IMR-90 (cell line): ENCODE measurements around the gene PBRM1. TPM values are rescaled to one million over a fixed set of nuclear protein-coding genes. Genes with fewer than 3 reads are reported as not detected.

ENCODE experiments used
- ATAC-seq: fragments of 200-7000 bp; cut with Tn5 transposase; 2 replicates; pipeline ENCODE4 v1.9.1; 2020; ENCODE audit warnings: low read depth, mild to moderate bottlenecking, moderate library complexity
- BruUV-seq: library from RNA; stranded (reverse); fragments of 400-500 nt; replicated peaks from 2 replicates; lab custom pipeline; 2021; lab: Mats Ljungman, UMichigan
- CTCF ChIA-PET: fragments of 300-600 bp; formaldehyde crosslinking; extraction: SDS; loops from one replicate; lab custom pipeline; 2021; ENCODE audit warnings: antibody characterized with exemption; lab: Yijun Ruan, JAX
- POLR2A ChIA-PET: fragments of 300-600 bp; sonication (Branson Sonifier 250); formaldehyde crosslinking; loops from one replicate; lab custom pipeline; 2022; ENCODE audit warnings: antibody characterized with exemption; ENCODE audit not compliant: unreplicated experiment; lab: Charles Lee
- DNase-seq: peaks from one replicate; pipeline ENCODE4 v3.0.0; 2013
- H2AFZ ChIP-seq: replicated peaks from 2 replicates; pipeline ENCODE3; 2013; ENCODE audit warnings: low read length, mild to moderate bottlenecking; ENCODE audit not compliant: poor library complexity
- H2AK5ac ChIP-seq: 2 replicates; pipeline ENCODE4 v1.6.1; 2013; ENCODE audit warnings: low read depth, low read length, inconsistent platforms
- H2AK9ac ChIP-seq: replicated peaks from 2 replicates; pipeline ENCODE3; 2013; ENCODE audit warnings: mild to moderate bottlenecking, low read depth, low read length, moderate library complexity; ENCODE audit not compliant: poor library complexity
- H2BK120ac ChIP-seq: 2 replicates; pipeline ENCODE4 v1.6.1; 2013; ENCODE audit warnings: low read depth, low read length, inconsistent platforms
- H2BK15ac ChIP-seq: 3 replicates; pipeline ENCODE4 v1.6.1; 2013; ENCODE audit warnings: low read depth, low read length, inconsistent platforms
- H2BK20ac ChIP-seq: 2 replicates; pipeline ENCODE4 v1.6.1; 2013; ENCODE audit warnings: low read depth, mild to moderate bottlenecking, inconsistent platforms, low read length, moderate library complexity
- H2BK5ac ChIP-seq: 2 replicates; pipeline ENCODE4 v1.6.1; 2013; ENCODE audit warnings: mild to moderate bottlenecking, low read depth, low read length, inconsistent platforms; ENCODE audit not compliant: poor library complexity, severe bottlenecking
- H3K14ac ChIP-seq: replicated peaks from 2 replicates; pipeline ENCODE4 v1.6.1; 2013; ENCODE audit warnings: low read depth, low read length, inconsistent platforms
- H3K18ac ChIP-seq: 2 replicates; pipeline ENCODE4 v1.6.1; 2013; ENCODE audit warnings: low read depth, low read length, control low read depth
- H3K23ac ChIP-seq: 2 replicates; pipeline ENCODE4 v1.6.1; 2013; ENCODE audit warnings: low read depth, low read length, inconsistent platforms
- H3K27ac ChIP-seq: 2 replicates; pipeline ENCODE4 v1.5.1; 2013; ENCODE audit warnings: mild to moderate bottlenecking, control low read depth, low read length; ENCODE audit not compliant: insufficient read depth
- H3K27me3 ChIP-seq: 2 replicates; pipeline ENCODE4 v1.6.1; 2013; ENCODE audit warnings: low read length; ENCODE audit not compliant: control insufficient read depth, insufficient read depth
- H3K36me3 ChIP-seq: 2 replicates; pipeline ENCODE4 v1.6.1; 2013; ENCODE audit warnings: low read length, mixed read lengths; ENCODE audit not compliant: control insufficient read depth, insufficient read depth
- H3K4ac ChIP-seq: 2 replicates; pipeline ENCODE4 v1.6.1; 2013; ENCODE audit warnings: low read depth, low read length, inconsistent platforms
- H3K4me1 ChIP-seq: 2 replicates; pipeline ENCODE4 v1.6.1; 2013; ENCODE audit warnings: low read length, mixed read lengths; ENCODE audit not compliant: control insufficient read depth, insufficient read depth
- H3K4me2 ChIP-seq: 2 replicates; pipeline ENCODE4 v1.6.1; 2013; ENCODE audit warnings: low read depth, mild to moderate bottlenecking, control low read depth, low read length, moderate library complexity
- H3K4me3 ChIP-seq: 2 replicates; pipeline ENCODE4 v1.5.1; 2013; ENCODE audit warnings: low read depth, mild to moderate bottlenecking, control low read depth, low read length, moderate library complexity; ENCODE audit not compliant: insufficient read depth
- H3K56ac ChIP-seq: 2 replicates; pipeline ENCODE4 v1.6.1; 2013; ENCODE audit warnings: low read length, inconsistent platforms; ENCODE audit not compliant: insufficient read depth; ENCODE audit errors: extremely low read depth
- H3K79me1 ChIP-seq, 2 experiments: 2 replicates each; pipeline ENCODE4 v1.6.1; 2013; ENCODE audit warnings: low read length in 2 of 2, inconsistent platforms in 1 of 2, low read depth in 1 of 2
- H3K9ac ChIP-seq: 2 replicates; pipeline ENCODE4 v1.6.1; 2013; ENCODE audit warnings: low read depth, low read length, control low read depth
- H3K9me1 ChIP-seq: 2 replicates; pipeline ENCODE4 v1.6.1; 2013; ENCODE audit warnings: low read length, inconsistent platforms; ENCODE audit not compliant: insufficient read depth
- H3K9me3 ChIP-seq: 2 replicates; pipeline ENCODE4 v1.6.1; 2013; ENCODE audit warnings: low read length; ENCODE audit not compliant: control insufficient read depth, insufficient read depth
- H4K20me1 ChIP-seq: 2 replicates; pipeline ENCODE4 v1.6.1; 2013; ENCODE audit warnings: low read length, inconsistent platforms; ENCODE audit not compliant: insufficient read depth
- H4K5ac ChIP-seq: 2 replicates; pipeline ENCODE4 v1.6.1; 2013; ENCODE audit warnings: mild to moderate bottlenecking, low read depth, low read length, control low read depth
- H4K8ac ChIP-seq, 2 experiments: 2 replicates each; pipeline ENCODE4 v1.6.1; 2013; ENCODE audit warnings: low read depth in 2 of 2, low read length in 2 of 2, control low read depth in 1 of 2, inconsistent platforms in 1 of 2
- H4K91ac ChIP-seq: 2 replicates; pipeline ENCODE4 v1.6.1; 2013; ENCODE audit warnings: low read depth, low read length, inconsistent platforms; ENCODE audit not compliant: insufficient read depth
- CHD1 ChIP-seq: IDR thresholded peaks from 2 replicates; pipeline ENCODE4 v1.6.1; 2012; ENCODE audit warnings: low read depth, low read length, improper control_type of control experiment
- MAZ ChIP-seq: IDR thresholded peaks from 2 replicates; pipeline ENCODE4 v1.6.1; 2012; ENCODE audit warnings: low read depth, mild to moderate bottlenecking, low read length, improper control_type of control experiment, moderate library complexity, borderline replicate concordance
- NFE2L2 ChIP-seq: fragments of 150-350 bp; IDR thresholded peaks from 2 replicates; pipeline ENCODE4 v1.6.1; 2016; ENCODE audit warnings: low read depth, mild to moderate bottlenecking, low read length
- POLR2A ChIP-seq: IDR thresholded peaks from 2 replicates; pipeline ENCODE4 v1.6.1; 2012; ENCODE audit warnings: mild to moderate bottlenecking, low read depth, low read length
- RAD21 ChIP-seq: IDR thresholded peaks from 2 replicates; pipeline ENCODE4 v1.6.1; 2012; ENCODE audit warnings: low read length, improper control_type of control experiment
- RFX5 ChIP-seq: IDR thresholded peaks from 2 replicates; pipeline ENCODE4 v1.8.0; 2012; ENCODE audit warnings: low read depth, mild to moderate bottlenecking, low read length, moderate library complexity
- WGBS, 2 experiments: methylation state at CpG; one replicate each; pipeline versions ENCODE4 v1.1.5 to v1.1.7; 2013; ENCODE audit warnings: missing lambda C conversion rate in 2 of 2; ENCODE audit not compliant: insufficient read length in 1 of 2; ENCODE audit errors: extremely low coverage in 2 of 2; 5-methylcytosine and 5-hydroxymethylcytosine counted together
- dilution Hi-C: fragments of 300-500 bp; cut with HindIII; formaldehyde crosslinking; loops from one replicate; pipeline ENCODE4 v1.14.3; 2018; ENCODE audit warnings: low sequenced_read_pairs; ENCODE audit not compliant: unreplicated experiment
- in situ Hi-C: fragments of 300-500 bp; cut with MboI; formaldehyde crosslinking; loops from 3 replicates; pipeline ENCODE4 v1.14.3; 2019; ENCODE audit warnings: low sequenced_read_pairs, inconsistent platforms, mixed read lengths
- intact Hi-C: fragments of 100-400 bp; cut with micrococcal nuclease; formaldehyde crosslinking; loops from 2 replicates; pipeline ENCODE4 v1.10.0; 2022
- polyA plus RNA-seq, 3 experiments: library from polyadenylated mRNA; depleted of rRNA; stranded (reverse); fragments of >200 nt; gene quantifications; 2 replicates each; pipeline ENCODE4 v1.2.3, GENCODE V29; 2012; ENCODE audit warnings: low replicate concordance in 1 of 3
- total RNA-seq: library from RNA; depleted of rRNA; stranded (reverse); fragments of >200 nt; gene quantifications from 2 replicates; pipeline ENCODE4 v1.2.3, GENCODE V29; 2012

The PBRM1 gene
- total and polyA plus RNA-seq, 2 of the 4 experiments (the other 2 are of a cell fraction), result 16.5 to 72.6 TPM

GRCh38 chr3:52520716-52521487 is 164.8 kb downstream of the PBRM1 start (continued):
- no peak for TF ChIP-seq NFE2L2

GRCh38 chr3:52520141-52520667 is 165.5 kb downstream of the PBRM1 start:
- H2AFZ ChIP-seq, result no peak overlapping the region
- H3K9ac ChIP-seq, result no peak overlapping the region
- H2AK9ac ChIP-seq, result no peak overlapping the region
- no peak overlapping the region for H4K5ac ChIP-seq
- TF ChIP-seq NFE2L2 (no peak), RAD21 (no peak), MAZ (no peak), CHD1 (no peak), RFX5 (no peak), POLR2A (no peak)
- H3K27ac ChIP-seq, result no peak overlapping the region
- no peak overlapping the region for H3K18ac ChIP-seq
- H3K14ac ChIP-seq, result no peak overlapping the region
- H3K27me3 ChIP-seq, result peaks cover 7% of the 10 kb centered on the region; the same call in 1 of the 2 replicates
- H3K4ac ChIP-seq, result no peak overlapping the region
- CTCF ChIA-PET, result no interaction called here
- H3K79me1 ChIP-seq, result 0 out of 4 replicates have a peak, but pooled peaks cover 0 to 1% of the 10 kb centered on the region in 2 experiments
- no peak overlapping the region for H2BK120ac ChIP-seq
- H3K4me1 ChIP-seq, result peaks cover 1% of the 10 kb centered on the region; the same call in 1 of the 2 replicates
- H3K9me1 ChIP-seq, result peaks cover 11% of the 10 kb centered on the region; the same call in 1 of the 2 replicates
- no peak overlapping the region for H2AK5ac ChIP-seq
- H4K20me1 ChIP-seq, result 0 out of 2 replicates have a peak, but pooled peaks cover 4% of the 10 kb centered on the region
- dilution Hi-C loops, result no loop called here
- intact Hi-C loops, result no loop called here
- no peak overlapping the region for H2BK15ac ChIP-seq
- no peak overlapping the region for H3K4me3 ChIP-seq
- no peak overlapping the region for H4K91ac ChIP-seq
- 60% methylated on average over 1 of the region's 14 CpGs; no CpG with 5 or more reads in 1 of the 2 experiments for WGBS, 2 experiments
- H3K36me3 ChIP-seq, result peaks cover 20% of the 10 kb centered on the region
- no peak overlapping the region for H3K56ac ChIP-seq
- no TSS peak for BruUV-seq
- no peak overlapping the region for H4K8ac ChIP-seq
- H3K23ac ChIP-seq, result no peak overlapping the region
- H3K4me2 ChIP-seq, result no peak overlapping the region
- POLR2A ChIA-PET, result no interaction called here
- DNase-seq (no peak), ATAC-seq (no peak)
- no peak overlapping the region for H2BK5ac ChIP-seq
- H3K9me3 ChIP-seq, result no peaks in the 10 kb centered on the region
- in situ Hi-C loops, result no loop called here
- no peak overlapping the region for H2BK20ac ChIP-seq
